Right ventricle myocardium superior (tissue), 1 donor: ENCODE measurements around the gene GDF10. TPM values are rescaled to one million over a fixed set of nuclear protein-coding genes. Genes with fewer than 3 reads are reported as not detected.
A peak's percentile ranks its signal among the peaks of the same experiment; 100 is the strongest.

Experiments
- ATAC-seq: fragments of 200-7000 bp; cut with Tn5 transposase; one replicate; pipeline ENCODE4 v1.9.1; 2020; ENCODE audit warnings: mild to moderate bottlenecking; ENCODE audit not compliant: poor library complexity
- DNase-seq: peaks from one replicate; pipeline ENCODE4 v3.0.0-alpha.2; 2020
- intact Hi-C: fragments of 100-400 bp; cut with DNase I; formaldehyde crosslinking; loops from one replicate; pipeline ENCODE4 v1.11.2; 2022
- total RNA-seq: library from RNA; stranded (reverse); fragmentation: NEBNext Ultra II Directional; extraction: Animal tissue kit (Norgen Biotek cat#: 25700); gene quantifications from one replicate; pipeline ENCODE4 v1.2.1, GENCODE V29; 2021
- donor health status: DM: no; HTN: yes; CAD: no; lungs with severe emphysema.

Gene GDF10
- total RNA-seq, 1 donor from 2014 or later: 0.11 TPM

- intact Hi-C loops: no loop called here
- DNase-seq: no peak
- ATAC-seq: no peak
Observed at GRCh38 chr10:47357911-47358310, 57.9 kb downstream of the GDF10 start.

GRCh38 chr10:47358457-47358856, 58.5 kb downstream of the GDF10 start:
- ATAC-seq (no peak), DNase-seq (no peak)
- intact Hi-C loops: no loop called here

- intact Hi-C loops: no loop called here
- ATAC-seq: no peak
- DNase-seq: no peak
Observed at GRCh38 chr10:47359101-47359500, 59.1 kb downstream of the GDF10 start.

GRCh38 chr10:47359626-47360418, 59.8 kb downstream of the GDF10 start:
- intact Hi-C loops: no loop called here
- no peak for DNase-seq
- no peak for ATAC-seq

GRCh38 chr10:47360419-47361040, 60.5 kb downstream of the GDF10 start:
- ATAC-seq (peak; percentile 68), DNase-seq (no peak)
- intact Hi-C loops: no loop called here

- intact Hi-C loops: no loop called here
Observed at GRCh38 chr10:47361293-47361692, 61.3 kb downstream of the GDF10 start.

GRCh38 chr10:47362199-47362598, 62.2 kb downstream of the GDF10 start:
- intact Hi-C loops: no loop called here
- DNase-seq (no peak), ATAC-seq (no peak)

More at GRCh38 chr10:47361293-47361692, 61.3 kb downstream of the GDF10 start:
- ATAC-seq (peak; percentile 57), DNase-seq (no peak)

Other genes starting within 250 kb of the GDF10 start
- not detected for gene GDF2, start 22.3 kb downstream of the GDF10 start, total RNA-seq
- not detected for gene RBP3, start 48.2 kb downstream of the GDF10 start, total RNA-seq
- not detected for gene ZNF488, start 84.1 kb downstream of the GDF10 start, total RNA-seq
- gene ANXA8, start 183.9 kb downstream of the GDF10 start, total RNA-seq: 0.24 TPM
- not detected for gene FAM25G, start 191.5 kb downstream of the GDF10 start, total RNA-seq
- 1.3 TPM for gene AGAP9, start 223.4 kb downstream of the GDF10 start, total RNA-seq